Measurements from ENCODE around the gene GRIN2C. TPM values are rescaled to one million over a fixed set of nuclear protein-coding genes. Genes with fewer than 3 reads are reported as not detected.

The GRIN2C gene
- total RNA-seq, 1 donor = under 0.01 TPM

DNA sequence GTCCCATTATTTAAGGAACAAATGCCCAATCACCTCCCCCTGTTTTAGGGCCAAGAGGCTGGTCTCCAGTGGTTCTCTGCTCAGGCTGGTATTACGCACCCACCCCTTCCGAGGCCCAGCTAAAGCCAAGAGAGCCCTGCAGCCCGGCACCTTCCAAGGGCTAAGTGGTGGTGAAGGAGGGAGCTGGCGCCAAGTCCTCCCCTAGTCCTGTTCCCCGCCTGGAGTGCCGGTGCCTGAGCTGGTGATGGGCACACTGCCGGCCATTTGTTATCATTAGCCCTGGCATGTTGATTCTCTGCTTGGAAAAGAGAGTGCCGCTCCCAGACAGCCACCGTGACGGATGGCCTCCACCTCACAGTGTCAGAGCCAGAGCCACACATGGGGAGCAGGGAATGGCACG lies 31.9 kb downstream of the GRIN2C start:
- TF ChIP-seq, protein P1, sequence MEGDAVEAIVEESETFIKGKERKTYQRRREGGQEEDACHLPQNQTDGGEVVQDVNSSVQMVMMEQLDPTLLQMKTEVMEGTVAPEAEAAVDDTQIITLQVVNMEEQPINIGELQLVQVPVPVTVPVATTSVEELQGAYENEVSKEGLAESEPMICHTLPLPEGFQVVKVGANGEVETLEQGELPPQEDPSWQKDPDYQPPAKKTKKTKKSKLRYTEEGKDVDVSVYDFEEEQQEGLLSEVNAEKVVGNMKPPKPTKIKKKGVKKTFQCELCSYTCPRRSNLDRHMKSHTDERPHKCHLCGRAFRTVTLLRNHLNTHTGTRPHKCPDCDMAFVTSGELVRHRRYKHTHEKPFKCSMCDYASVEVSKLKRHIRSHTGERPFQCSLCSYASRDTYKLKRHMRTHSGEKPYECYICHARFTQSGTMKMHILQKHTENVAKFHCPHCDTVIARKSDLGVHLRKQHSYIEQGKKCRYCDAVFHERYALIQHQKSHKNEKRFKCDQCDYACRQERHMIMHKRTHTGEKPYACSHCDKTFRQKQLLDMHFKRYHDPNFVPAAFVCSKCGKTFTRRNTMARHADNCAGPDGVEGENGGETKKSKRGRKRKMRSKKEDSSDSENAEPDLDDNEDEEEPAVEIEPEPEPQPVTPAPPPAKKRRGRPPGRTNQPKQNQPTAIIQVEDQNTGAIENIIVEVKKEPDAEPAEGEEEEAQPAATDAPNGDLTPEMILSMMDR (IDR thresholded peaks at IDR 0.05; ENCODE audit: insufficient read depth, low read length) = no peak
- no peak overlapping the region for H3K4me3 ChIP-seq (ENCODE audit: low read depth, low read length)
- no peak for DNase-seq (ENCODE audit: low read depth)

GRCh38 chr17:74825952-74826719 lies 33.5 kb downstream of the GRIN2C start:
- no peak overlapping the region for H3K4me3 ChIP-seq (ENCODE audit: low read depth, low read length)
- TF ChIP-seq, protein P1 (IDR thresholded peaks at IDR 0.05; ENCODE audit: insufficient read depth, low read length) = no peak
- no peak for DNase-seq (ENCODE audit: low read depth)

DNA sequence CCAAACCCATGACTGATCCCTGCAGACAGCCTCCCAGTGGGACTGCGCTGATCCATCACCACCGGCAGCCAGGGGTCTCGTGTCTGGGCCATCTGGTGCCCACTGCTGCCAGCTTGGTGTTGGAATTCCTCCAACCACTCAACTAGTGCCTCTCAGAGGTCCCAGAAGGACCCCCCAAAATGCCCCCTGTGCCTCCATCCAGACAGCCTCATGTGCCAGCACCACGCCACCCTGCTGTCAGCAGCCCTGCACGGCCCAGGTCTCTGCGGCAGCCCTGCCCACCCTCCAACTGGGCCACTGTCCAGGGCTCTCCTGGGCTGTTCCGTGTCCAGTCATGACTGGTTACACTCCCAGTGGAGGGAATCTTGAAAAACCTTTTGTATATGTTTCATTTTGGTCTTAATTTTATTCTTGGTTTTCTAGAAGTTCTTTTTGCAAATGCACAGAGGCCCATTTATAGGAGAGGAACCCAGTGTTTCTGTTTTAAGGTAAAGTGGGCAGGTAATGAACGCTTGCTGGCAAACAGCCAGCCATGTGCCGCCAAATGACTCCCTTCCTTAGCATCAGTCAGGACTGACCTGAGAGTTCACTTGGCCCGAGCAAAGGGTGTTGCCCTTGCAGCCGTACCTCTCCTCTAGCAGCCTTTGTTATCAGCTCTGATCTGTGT lies 34.6 kb downstream of the GRIN2C start:
- TF ChIP-seq, protein P1 (IDR thresholded peaks at IDR 0.05; ENCODE audit: insufficient read depth, low read length) = no peak
- H3K4me3 ChIP-seq (ENCODE audit: low read depth, low read length) = no peak overlapping the region
- DNase-seq (ENCODE audit: low read depth) = no peak

GRCh38 chr17:74822939-74823367 lies 36.7 kb downstream of the GRIN2C start:
- no peak overlapping the region for H3K4me3 ChIP-seq (ENCODE audit: low read depth, low read length)
- no peak for DNase-seq (ENCODE audit: low read depth)
- TF ChIP-seq, protein P1 (IDR thresholded peaks at IDR 0.05; ENCODE audit: insufficient read depth, low read length) = no peak

- TF ChIP-seq, protein P1 (IDR thresholded peaks at IDR 0.05; ENCODE audit: insufficient read depth, low read length) = no peak
- DNase-seq (ENCODE audit: low read depth) = no peak
- no peak overlapping the region for H3K4me3 ChIP-seq (ENCODE audit: low read depth, low read length)
These were observed 37.2 kb downstream of the GRIN2C start for GRCh38 chr17:74822335-74822938.

- no peak overlapping the region for H3K4me3 ChIP-seq (ENCODE audit: low read depth, low read length)
- DNase-seq (ENCODE audit: low read depth) = no peak
- TF ChIP-seq, protein P1 (IDR thresholded peaks at IDR 0.05; ENCODE audit: insufficient read depth, low read length) = no peak
These were observed 37.9 kb downstream of the GRIN2C start for GRCh38 chr17:74821655-74822334.

All from fibroblast of the aortic adventitia (primary cell).